HG03565 (cell line): Measurements from ENCODE around the gene SLC25A2.
A peak's percentile ranks its signal among the peaks of the same experiment; 100 is the strongest.
"Not testable (repeated sequence)": the region's sequence is repeated elsewhere in the genome, so short reads cannot be mapped to it uniquely, and the experiment has no call there.

Experiments
- ATAC-seq: cut with Tn5 transposase; IDR thresholded peaks from one replicate; pipeline ENCODE4 v1.9.1; 2021; ENCODE audit warnings: mild to moderate bottlenecking, moderate library complexity; ENCODE audit not compliant: unreplicated experiment

SLC25A2 gene

GRCh38 chr5:141303756-141304155 is at the start of gene SLC25A2:
Gene SLC25A2 (minus strand): TSS chr5:141304049. CDS start chr5:141303865, 184 bp downstream.
- ATAC-seq: no peak

- no peak for ATAC-seq
Observed at GRCh38 chr5:141351591-141351990, 47.7 kb upstream of the SLC25A2 start.

- no peak for ATAC-seq
Observed at GRCh38 chr5:141349917-141350619, 46.2 kb upstream of the SLC25A2 start, which contains the start of gene PCDHGB1. Gene PCDHGB1 (plus strand): TSS chr5:141350099. CDS start chr5:141350261, 162 bp downstream.

GRCh38 chr5:141346017-141346416 is 42.2 kb upstream of the SLC25A2 start:
- not testable (repeated sequence) for ATAC-seq

- no peak for ATAC-seq
Observed at GRCh38 chr5:141345327-141345726, 41.5 kb upstream of the SLC25A2 start.

- ATAC-seq: no peak
Observed at GRCh38 chr5:141343953-141344463, 40.2 kb upstream of the SLC25A2 start.

- ATAC-seq: no peak
Observed at GRCh38 chr5:141343242-141343952, 39.5 kb upstream of the SLC25A2 start, which contains the start of gene PCDHGA3. Gene PCDHGA3 (plus strand): TSS chr5:141343829. CDS start chr5:141344034, 205 bp downstream.

GRCh38 chr5:141342773-141343172 is 38.9 kb upstream of the SLC25A2 start:
- ATAC-seq: no peak

GRCh38 chr5:141340781-141341354 is 37.0 kb upstream of the SLC25A2 start:
- ATAC-seq: not testable (repeated sequence)

- ATAC-seq: no peak
Observed at GRCh38 chr5:141338538-141339306, 34.9 kb upstream of the SLC25A2 start, which contains the start of gene PCDHGA2. Gene PCDHGA2 (plus strand): TSS chr5:141338760.

- not testable (repeated sequence) for ATAC-seq
Observed at GRCh38 chr5:141332571-141332970, 28.7 kb upstream of the SLC25A2 start.

GRCh38 chr5:141330299-141331080 is 26.6 kb upstream of the SLC25A2 start, which contains the start of gene PCDHGA1:
Gene PCDHGA1 (plus strand): TSS chr5:141330514.
- ATAC-seq: no peak

GRCh38 chr5:141328231-141328630 is 24.4 kb upstream of the SLC25A2 start:
- no peak for ATAC-seq

- ATAC-seq: peak; percentile 50
Observed at GRCh38 chr5:141326088-141326854, 22.4 kb upstream of the SLC25A2 start.

- peak; percentile 30 for ATAC-seq
Observed at GRCh38 chr5:141322261-141322660, 18.4 kb upstream of the SLC25A2 start.

GRCh38 chr5:141320225-141321169 is 16.6 kb upstream of the SLC25A2 start, which contains the start of gene TAF7:
Gene TAF7 (minus strand): TSS chr5:141320784. CDS start chr5:141320044, 740 bp downstream.
- peak; percentile 84 for ATAC-seq

- ATAC-seq: no peak
Observed at GRCh38 chr5:141319699-141320098, 15.8 kb upstream of the SLC25A2 start.

- no peak for ATAC-seq
Observed at GRCh38 chr5:141319202-141319601, 15.4 kb upstream of the SLC25A2 start.
